A549 (cell line): ENCODE results near the gene PLEKHG4B.

ENCODE experiments used
- CBX2 ChIP-seq: fragments of 200-600 bp; sonication (generic); IDR thresholded peaks from 2 replicates; pipeline ENCODE4 v1.6.1; 2016; ENCODE audit warnings: low read depth, mild to moderate bottlenecking, borderline replicate concordance
- CTCF ChIP-seq: fragments of >200 bp; sonication (Bioruptor Twin); formaldehyde crosslinking; IDR thresholded peaks from 3 replicates; pipeline ENCODE4 v1.5.1; 2016
- EP300 ChIP-seq, 2 experiments: fragments of >200 bp; sonication (Bioruptor Twin); formaldehyde crosslinking; IDR thresholded peaks; 2 replicates in 1 of 2; 3 replicates in 1 of 2; pipeline ENCODE4 v1.6.1; 2016 to 2017
- MAZ ChIP-seq: fragments of 150-350 bp; IDR thresholded peaks from 2 replicates; pipeline ENCODE4 v1.6.1; 2014; ENCODE audit warnings: antibody characterized with exemption, low read depth, low read length, borderline replicate concordance
- NPAS2 ChIP-seq: fragments of 250-450 bp; sonication (Bioruptor Pico); IDR thresholded peaks from 2 replicates; pipeline ENCODE4 v1.8.0; 2022; ENCODE audit warnings: mild to moderate bottlenecking, moderate library complexity, borderline replicate concordance
- POLR2A ChIP-seq: IDR thresholded peaks from 2 replicates; pipeline ENCODE4 v1.6.1; 2012; ENCODE audit warnings: mild to moderate bottlenecking, low read length
- USF2 ChIP-seq: fragments of 450-650 bp; IDR thresholded peaks from 2 replicates; pipeline ENCODE4 v1.6.1; 2014; ENCODE audit warnings: antibody characterized with exemption

- no peak for TF ChIP-seq POLR2A
- TF ChIP-seq CTCF: no peak
- TF ChIP-seq NPAS2 (CRISPR knock-in tag): no peak
- TF ChIP-seq MAZ: no peak
- no peak for TF ChIP-seq CBX2
- TF ChIP-seq EP300 (IDR thresholded peaks at IDR 0.05): no peak
- no peak for TF ChIP-seq USF2
Measured at GRCh38 chr5:130601-131131, 38.7 kb downstream of the PLEKHG4B start.
